ENCODE results near the gene WDR82. TPM values are rescaled to one million over a fixed set of nuclear protein-coding genes. Genes with fewer than 3 reads are reported as not detected.

Gene WDR82
- total and polyA plus RNA-seq, 9 of the 15 experiments (the other 6 are each of a cell fraction or from before 2014, with no cell fraction given) = 6.4 to 62.9 (median 37.1) TPM

DNA sequence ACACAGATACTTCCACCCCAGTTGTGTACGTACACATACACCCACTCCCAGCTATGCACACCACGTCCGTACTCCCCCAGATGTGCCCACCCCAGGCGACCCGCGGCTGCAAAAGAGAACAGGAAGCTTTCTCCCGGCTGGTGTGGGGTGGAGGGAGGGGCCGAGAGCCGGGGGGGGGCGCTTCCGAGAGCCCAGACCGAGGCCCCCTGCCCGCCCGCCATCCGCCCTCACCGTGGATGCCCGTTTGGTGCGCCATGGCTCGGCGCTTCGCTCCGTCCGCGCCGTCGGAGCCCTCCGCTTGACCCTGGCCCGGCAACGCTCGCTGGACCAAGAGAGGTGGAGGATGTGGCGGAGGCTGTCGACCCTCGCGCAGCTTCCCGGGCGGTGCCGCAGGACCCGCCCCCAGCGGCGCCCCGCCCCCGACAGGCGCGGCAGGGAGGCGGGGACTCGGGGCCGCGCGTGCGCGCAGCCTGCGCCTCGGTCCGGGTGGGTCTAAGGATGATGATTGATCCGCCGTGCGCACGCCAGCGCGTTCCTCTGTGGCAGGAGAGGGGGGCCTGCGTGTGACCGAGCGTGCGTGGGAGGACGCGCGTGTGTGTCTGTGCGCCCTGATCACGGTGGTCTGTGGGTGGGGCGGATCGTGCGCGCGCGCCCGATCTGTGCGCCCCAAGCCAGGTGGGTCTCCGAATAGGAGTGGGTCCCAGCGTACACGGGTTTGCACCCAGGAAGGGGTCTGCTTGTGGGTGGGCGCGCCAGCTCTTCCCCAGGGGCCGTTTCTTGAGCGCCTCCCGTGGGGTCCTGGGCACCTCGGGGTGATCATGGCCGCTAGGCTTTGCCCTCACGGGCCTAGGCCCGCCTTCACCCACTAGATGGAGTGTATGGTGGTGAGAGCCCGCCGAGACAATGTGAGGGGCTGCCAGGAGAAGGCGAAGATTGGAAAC is 39.4 kb downstream of the WDR82 start, which contains the start of gene TWF2 (continued):
- TF ChIP-seq NR3C1 (CRISPR knock-in tag; IDR thresholded peaks at IDR 0.05) (no peak), GATA2 (CRISPR knock-in tag; IDR thresholded peaks at IDR 0.05) (no peak), HDAC2 (IDR thresholded peaks at IDR 0.05) (peak; percentile 33; the same call in 1 of the 2 replicates), CXXC5 (CRISPR knock-in tag; IDR thresholded peaks at IDR 0.05) (peak; percentile 73), ELF1 (tag; IDR thresholded peaks at IDR 0.05) (0 out of 2 replicates have a peak, but pooled peaks have one; percentile 19), TEAD4 (IDR thresholded peaks at IDR 0.05; ENCODE audit: low read length) (no peak), TEAD4 (CRISPR knock-in tag; IDR thresholded peaks at IDR 0.05; ENCODE audit: borderline replicate concordance) (no peak), RBM25 (IDR thresholded peaks at IDR 0.05; ENCODE audit: low read depth, low read length, severe bottlenecking) (no peak), YY1 (IDR thresholded peaks at IDR 0.05; ENCODE audit: borderline replicate concordance in 1 of 3, control insufficient read depth in 1 of 3, extremely low read depth in 1 of 3, insufficient read depth in 3 of 3, insufficient read length in 1 of 3, insufficient replicate concordance in 2 of 3, low read depth in 1 of 3, low read length in 2 of 3) (peak; percentile 17 to 82 (median 69)), ZNF589 (CRISPR knock-in tag; IDR thresholded peaks at IDR 0.05; ENCODE audit: low read depth) (0 out of 2 replicates have a peak, but pooled peaks have one; percentile 6), CCAR2 (IDR thresholded peaks at IDR 0.05; ENCODE audit: low read depth, low read length) (no peak)
- TF ChIP-seq, protein P1, sequence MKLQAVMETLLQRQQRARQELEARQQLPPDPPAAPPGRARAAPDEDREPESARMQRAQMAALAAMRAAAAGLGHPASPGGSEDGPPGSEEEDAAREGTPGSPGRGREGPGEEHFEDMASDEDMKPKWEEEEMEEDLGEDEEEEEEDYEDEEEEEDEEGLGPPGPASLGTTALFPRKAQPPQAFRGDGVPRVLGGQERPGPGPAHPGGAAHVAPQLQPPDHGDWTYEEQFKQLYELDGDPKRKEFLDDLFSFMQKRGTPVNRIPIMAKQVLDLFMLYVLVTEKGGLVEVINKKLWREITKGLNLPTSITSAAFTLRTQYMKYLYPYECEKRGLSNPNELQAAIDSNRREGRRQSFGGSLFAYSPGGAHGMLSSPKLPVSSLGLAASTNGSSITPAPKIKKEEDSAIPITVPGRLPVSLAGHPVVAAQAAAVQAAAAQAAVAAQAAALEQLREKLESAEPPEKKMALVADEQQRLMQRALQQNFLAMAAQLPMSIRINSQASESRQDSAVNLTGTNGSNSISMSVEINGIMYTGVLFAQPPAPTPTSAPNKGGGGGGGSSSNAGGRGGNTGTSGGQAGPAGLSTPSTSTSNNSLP (IDR thresholded peaks at IDR 0.05; ENCODE audit: borderline replicate concordance, low read depth, low read length) = no peak
- TF ChIP-seq, protein P2, sequence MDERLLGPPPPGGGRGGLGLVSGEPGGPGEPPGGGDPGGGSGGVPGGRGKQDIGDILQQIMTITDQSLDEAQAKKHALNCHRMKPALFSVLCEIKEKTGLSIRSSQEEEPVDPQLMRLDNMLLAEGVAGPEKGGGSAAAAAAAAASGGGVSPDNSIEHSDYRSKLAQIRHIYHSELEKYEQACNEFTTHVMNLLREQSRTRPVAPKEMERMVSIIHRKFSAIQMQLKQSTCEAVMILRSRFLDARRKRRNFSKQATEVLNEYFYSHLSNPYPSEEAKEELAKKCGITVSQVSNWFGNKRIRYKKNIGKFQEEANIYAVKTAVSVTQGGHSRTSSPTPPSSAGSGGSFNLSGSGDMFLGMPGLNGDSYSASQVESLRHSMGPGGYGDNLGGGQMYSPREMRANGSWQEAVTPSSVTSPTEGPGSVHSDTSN (CRISPR knock-in tag; IDR thresholded peaks at IDR 0.05; ENCODE audit: low read depth) = no peak
- TF ChIP-seq, protein P2 (tag; conservative IDR thresholded peaks at IDR 0.05; ENCODE audit: low read depth) = no peak
- TF ChIP-seq, protein P3, sequence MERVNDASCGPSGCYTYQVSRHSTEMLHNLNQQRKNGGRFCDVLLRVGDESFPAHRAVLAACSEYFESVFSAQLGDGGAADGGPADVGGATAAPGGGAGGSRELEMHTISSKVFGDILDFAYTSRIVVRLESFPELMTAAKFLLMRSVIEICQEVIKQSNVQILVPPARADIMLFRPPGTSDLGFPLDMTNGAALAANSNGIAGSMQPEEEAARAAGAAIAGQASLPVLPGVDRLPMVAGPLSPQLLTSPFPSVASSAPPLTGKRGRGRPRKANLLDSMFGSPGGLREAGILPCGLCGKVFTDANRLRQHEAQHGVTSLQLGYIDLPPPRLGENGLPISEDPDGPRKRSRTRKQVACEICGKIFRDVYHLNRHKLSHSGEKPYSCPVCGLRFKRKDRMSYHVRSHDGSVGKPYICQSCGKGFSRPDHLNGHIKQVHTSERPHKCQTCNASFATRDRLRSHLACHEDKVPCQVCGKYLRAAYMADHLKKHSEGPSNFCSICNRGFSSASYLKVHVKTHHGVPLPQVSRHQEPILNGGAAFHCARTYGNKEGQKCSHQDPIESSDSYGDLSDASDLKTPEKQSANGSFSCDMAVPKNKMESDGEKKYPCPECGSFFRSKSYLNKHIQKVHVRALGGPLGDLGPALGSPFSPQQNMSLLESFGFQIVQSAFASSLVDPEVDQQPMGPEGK (CRISPR knock-in tag; IDR thresholded peaks at IDR 0.05; ENCODE audit: borderline replicate concordance) = no peak
- TF ChIP-seq, protein P4, sequence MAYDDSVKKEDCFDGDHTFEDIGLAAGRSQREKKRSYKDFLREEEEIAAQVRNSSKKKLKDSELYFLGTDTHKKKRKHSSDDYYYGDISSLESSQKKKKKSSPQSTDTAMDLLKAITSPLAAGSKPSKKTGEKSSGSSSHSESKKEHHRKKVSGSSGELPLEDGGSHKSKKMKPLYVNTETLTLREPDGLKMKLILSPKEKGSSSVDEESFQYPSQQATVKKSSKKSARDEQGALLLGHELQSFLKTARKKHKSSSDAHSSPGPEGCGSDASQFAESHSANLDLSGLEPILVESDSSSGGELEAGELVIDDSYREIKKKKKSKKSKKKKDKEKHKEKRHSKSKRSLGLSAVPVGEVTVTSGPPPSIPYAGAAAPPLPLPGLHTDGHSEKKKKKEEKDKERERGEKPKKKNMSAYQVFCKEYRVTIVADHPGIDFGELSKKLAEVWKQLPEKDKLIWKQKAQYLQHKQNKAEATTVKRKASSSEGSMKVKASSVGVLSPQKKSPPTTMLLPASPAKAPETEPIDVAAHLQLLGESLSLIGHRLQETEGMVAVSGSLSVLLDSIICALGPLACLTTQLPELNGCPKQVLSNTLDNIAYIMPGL (CRISPR knock-in tag; IDR thresholded peaks at IDR 0.05) = no peak
